Measurements from ENCODE around the gene GRID2. TPM values are rescaled to one million over a fixed set of nuclear protein-coding genes. Genes with fewer than 3 reads are reported as not detected.
A peak's percentile ranks its signal among the peaks of the same experiment; 100 is the strongest.

Gene GRID2
- total and polyA plus RNA-seq, 2 of the 4 experiments (the other 2 are of a cell fraction), result under 0.01 TPM; not detected in 1

GRCh38 chr4:93731456-93731855 lies 1427.7 kb downstream of the GRID2 start:
- H3K4me1 ChIP-seq (ENCODE audit: control insufficient read depth, insufficient read depth, low read length), result no peaks in the 10 kb centered on the region
- no peak overlapping the region for H2AFZ ChIP-seq (replicated peaks; ENCODE audit: low read length, poor library complexity)
- H3K27me3 ChIP-seq (ENCODE audit: control insufficient read depth, insufficient read depth, low read length), result no peaks in the 10 kb centered on the region
- H3K23ac ChIP-seq (ENCODE audit: low read depth, low read length), result no peak overlapping the region
- H3K9me1 ChIP-seq (ENCODE audit: insufficient read depth, low read length), result no peaks in the 10 kb centered on the region
- no peak overlapping the region for H3K4me2 ChIP-seq (ENCODE audit: low read depth, low read length)
- no peak overlapping the region for H3K4me3 ChIP-seq (ENCODE audit: insufficient read depth, low read depth, low read length)
- POLR2A ChIA-PET (ENCODE audit: unreplicated experiment), result interaction anchor here (0.7 kb wide), 1 partner anchor 1108 kb away, joined by 3 read pairs; no protein-coding TSS in a partner anchor
- H2AK5ac ChIP-seq (ENCODE audit: low read depth, low read length), result no peak overlapping the region
- H2BK120ac ChIP-seq (ENCODE audit: low read depth, low read length), result no peak overlapping the region
- H2AK9ac ChIP-seq (replicated peaks; ENCODE audit: low read depth, low read length, poor library complexity), result no peak overlapping the region
- no peak for TF ChIP-seq POLR2A (IDR thresholded peaks at IDR 0.05; ENCODE audit: low read depth, low read length)
- TF ChIP-seq, protein P1, sequence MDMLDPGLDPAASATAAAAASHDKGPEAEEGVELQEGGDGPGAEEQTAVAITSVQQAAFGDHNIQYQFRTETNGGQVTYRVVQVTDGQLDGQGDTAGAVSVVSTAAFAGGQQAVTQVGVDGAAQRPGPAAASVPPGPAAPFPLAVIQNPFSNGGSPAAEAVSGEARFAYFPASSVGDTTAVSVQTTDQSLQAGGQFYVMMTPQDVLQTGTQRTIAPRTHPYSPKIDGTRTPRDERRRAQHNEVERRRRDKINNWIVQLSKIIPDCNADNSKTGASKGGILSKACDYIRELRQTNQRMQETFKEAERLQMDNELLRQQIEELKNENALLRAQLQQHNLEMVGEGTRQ (IDR thresholded peaks at IDR 0.05; ENCODE audit: low read depth, low read length), result no peak
- no peak for TF ChIP-seq RFX5 (IDR thresholded peaks at IDR 0.05; ENCODE audit: low read depth, low read length)
- TF ChIP-seq, protein P2, sequence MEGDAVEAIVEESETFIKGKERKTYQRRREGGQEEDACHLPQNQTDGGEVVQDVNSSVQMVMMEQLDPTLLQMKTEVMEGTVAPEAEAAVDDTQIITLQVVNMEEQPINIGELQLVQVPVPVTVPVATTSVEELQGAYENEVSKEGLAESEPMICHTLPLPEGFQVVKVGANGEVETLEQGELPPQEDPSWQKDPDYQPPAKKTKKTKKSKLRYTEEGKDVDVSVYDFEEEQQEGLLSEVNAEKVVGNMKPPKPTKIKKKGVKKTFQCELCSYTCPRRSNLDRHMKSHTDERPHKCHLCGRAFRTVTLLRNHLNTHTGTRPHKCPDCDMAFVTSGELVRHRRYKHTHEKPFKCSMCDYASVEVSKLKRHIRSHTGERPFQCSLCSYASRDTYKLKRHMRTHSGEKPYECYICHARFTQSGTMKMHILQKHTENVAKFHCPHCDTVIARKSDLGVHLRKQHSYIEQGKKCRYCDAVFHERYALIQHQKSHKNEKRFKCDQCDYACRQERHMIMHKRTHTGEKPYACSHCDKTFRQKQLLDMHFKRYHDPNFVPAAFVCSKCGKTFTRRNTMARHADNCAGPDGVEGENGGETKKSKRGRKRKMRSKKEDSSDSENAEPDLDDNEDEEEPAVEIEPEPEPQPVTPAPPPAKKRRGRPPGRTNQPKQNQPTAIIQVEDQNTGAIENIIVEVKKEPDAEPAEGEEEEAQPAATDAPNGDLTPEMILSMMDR (conservative IDR thresholded peaks at IDR 0.05; ENCODE audit: low read depth, low read length), result no peak
- no peak for TF ChIP-seq MAFK (IDR thresholded peaks at IDR 0.05; ENCODE audit: low read depth, low read length)
- TF ChIP-seq RAD21 (IDR thresholded peaks at IDR 0.05; ENCODE audit: low read length), result no peak
- TF ChIP-seq BHLHE40 (IDR thresholded peaks at IDR 0.05; ENCODE audit: low read depth, low read length), result no peak
- no peak for TF ChIP-seq NFE2L2 (IDR thresholded peaks at IDR 0.05; ENCODE audit: low read depth, low read length)
- TF ChIP-seq CHD1 (IDR thresholded peaks at IDR 0.05; ENCODE audit: low read depth, low read length), result no peak
- no TSS peak for BruUV-seq (replicated peaks)
- no peak overlapping the region for H2BK15ac ChIP-seq (ENCODE audit: low read depth, low read length)
- no peaks in the 10 kb centered on the region for H3K36me3 ChIP-seq (ENCODE audit: control insufficient read depth, insufficient read depth, low read length)
- dilution Hi-C loops (cut with HindIII; ENCODE audit: low sequenced_read_pairs, unreplicated experiment) (no loop called here), in situ Hi-C loops (cut with MboI; ENCODE audit: low sequenced_read_pairs) (no loop called here), intact Hi-C loops (cut with micrococcal nuclease) (no loop called here)
- H3K27ac ChIP-seq (ENCODE audit: insufficient read depth, low read length), result no peak overlapping the region
- no peak; the same call in 1 of the 2 replicates for ATAC-seq (ENCODE audit: low read depth)
- WGBS, 2 experiments (ENCODE audit: extremely low coverage in 2 of 2, insufficient read length in 1 of 2), result no CpG with 5 or more reads among the region's 1 CpG
- no peak overlapping the region for H4K91ac ChIP-seq (ENCODE audit: insufficient read depth, low read depth, low read length)
- no peak overlapping the region for H3K14ac ChIP-seq (replicated peaks; ENCODE audit: low read depth, low read length)
- no peak overlapping the region for H2BK20ac ChIP-seq (ENCODE audit: low read depth, low read length)
- no peak overlapping the region for H3K56ac ChIP-seq (ENCODE audit: extremely low read depth, insufficient read depth, low read length)
- H2BK5ac ChIP-seq (ENCODE audit: low read depth, low read length, poor library complexity, severe bottlenecking), result no peak overlapping the region
- no peaks in the 10 kb centered on the region for H4K20me1 ChIP-seq (ENCODE audit: insufficient read depth, low read length)
- no peaks in the 10 kb centered on the region for H3K9me3 ChIP-seq (ENCODE audit: control insufficient read depth, insufficient read depth, low read length)
- H4K5ac ChIP-seq (ENCODE audit: low read depth, low read length), result no peak overlapping the region
- no peak overlapping the region for H3K9ac ChIP-seq (ENCODE audit: low read depth, low read length)
- peak; percentile 9 for DNase-seq
- H3K18ac ChIP-seq (ENCODE audit: low read depth, low read length), result no peak overlapping the region
- no peaks in the 10 kb centered on the region for H3K79me1 ChIP-seq (ENCODE audit: low read depth in 1 of 2, low read length in 2 of 2)
- H4K8ac ChIP-seq (ENCODE audit: low read depth in 2 of 2, low read length in 2 of 2), result no peak overlapping the region
- CTCF ChIA-PET, result no interaction called here
- no peak overlapping the region for H3K4ac ChIP-seq (ENCODE audit: low read depth, low read length)
